Hepatocyte (in vitro differentiated cells): ENCODE results near the gene CDC14B. TPM values are rescaled to one million over a fixed set of nuclear protein-coding genes. Genes with fewer than 3 reads are reported as not detected.

Source experiments
- DNase-seq: peaks from one replicate; pipeline ENCODE4 v3.0.0-alpha.2; 2016; ENCODE audit warnings: low spot score
- H2AFZ ChIP-seq: fragments of 200-600 bp; sonication (generic); 2 replicates; pipeline ENCODE4 v1.6.0; 2016; ENCODE audit warnings: antibody characterized with exemption, mild to moderate bottlenecking
- H3K27ac ChIP-seq: fragments of 200-600 bp; sonication (generic); 2 replicates; pipeline ENCODE4 v1.5.1; 2016; ENCODE audit warnings: mild to moderate bottlenecking
- H3K27me3 ChIP-seq: fragments of 200-600 bp; sonication (generic); 2 replicates; pipeline ENCODE4 v1.6.1; 2016
- H3K36me3 ChIP-seq: fragments of 200-600 bp; sonication (generic); replicated peaks from 2 replicates; pipeline ENCODE4 v1.5.1; 2016; ENCODE audit warnings: low read depth; ENCODE audit not compliant: insufficient read depth
- H3K4me1 ChIP-seq: fragments of 200-600 bp; sonication (generic); 2 replicates; pipeline ENCODE4 v1.5.1; 2016; ENCODE audit warnings: mild to moderate bottlenecking, moderate library complexity; ENCODE audit not compliant: insufficient read depth
- H3K4me2 ChIP-seq: fragments of 200-600 bp; sonication (generic); 2 replicates; pipeline ENCODE4 v1.6.0; 2016
- H3K4me3 ChIP-seq: fragments of 200-600 bp; sonication (generic); 2 replicates; pipeline ENCODE4 v1.5.1; 2016; ENCODE audit warnings: mild to moderate bottlenecking
- H3K79me2 ChIP-seq: fragments of 200-600 bp; sonication (generic); 2 replicates; pipeline ENCODE4 v1.6.0; 2017; ENCODE audit warnings: mild to moderate bottlenecking
- H3K9me2 ChIP-seq: fragments of 200-600 bp; sonication (generic); replicated peaks from 2 replicates; pipeline ENCODE4 v1.6.0; 2017; ENCODE audit warnings: mild to moderate bottlenecking; ENCODE audit not compliant: insufficient read depth
- H3K9me3 ChIP-seq: fragments of 200-600 bp; sonication (generic); 2 replicates; pipeline ENCODE4 v1.5.1; 2016; ENCODE audit warnings: low read depth, mild to moderate bottlenecking
- H4K20me1 ChIP-seq: fragments of 200-600 bp; sonication (generic); 2 replicates; pipeline ENCODE4 v1.6.0; 2016; ENCODE audit warnings: mild to moderate bottlenecking; ENCODE audit not compliant: insufficient read depth, poor library complexity, severe bottlenecking
- CTCF ChIP-seq: fragments of 200-600 bp; sonication (generic); IDR thresholded peaks from 2 replicates; pipeline ENCODE4 v1.5.1; 2016; ENCODE audit warnings: antibody characterized with exemption, mild to moderate bottlenecking; ENCODE audit not compliant: poor library complexity
- EZH2 ChIP-seq: fragments of 200-600 bp; sonication (generic); IDR thresholded peaks from 2 replicates; pipeline ENCODE4 v1.6.1; 2016; ENCODE audit warnings: antibody characterized with exemption, mild to moderate bottlenecking, borderline replicate concordance
- EZH2phosphoT487 ChIP-seq: fragments of 200-600 bp; sonication (generic); IDR thresholded peaks from one replicate; pipeline ENCODE4 v1.6.1; 2018; ENCODE audit warnings: antibody characterized with exemption, mild to moderate bottlenecking, low read depth, moderate library complexity; ENCODE audit not compliant: unreplicated experiment, severe bottlenecking
- WGBS: methylation state at CpG from one replicate; pipeline ENCODE4 v1.1.6; 2016; ENCODE audit warnings: low lambda C conversion rate; ENCODE audit errors: missing lambda C conversion rate; 5-methylcytosine and 5-hydroxymethylcytosine counted together
- polyA plus RNA-seq: library from polyadenylated mRNA; unstranded; fragments of >200 nt; fragmentation: Nextera tagmentation; extraction: Ambion mirVana; gene quantifications from 2 replicates; pipeline ENCODE4 v1.2.1, GENCODE V29; 2016
- total RNA-seq: library from RNA; depleted of rRNA; stranded (reverse); fragments of >200 nt; gene quantifications from 2 replicates; pipeline ENCODE4 v1.2.3, GENCODE V29; 2014

CDC14B gene
- total and polyA plus RNA-seq, 2 experiments from 2014 or later: 15.1 to 33.4 TPM

GRCh38 chr9:96611302-96611701 lies 8.3 kb downstream of the CDC14B start:
- Histone ChIP-seq H3K4me1 (peaks cover 8% of the 10 kb centered on the region), H3K9me3 (no peaks in the 10 kb centered on the region), H3K4me3 (no peak overlapping the region), H3K9me2 (no peaks in the 10 kb centered on the region), H3K36me3 (no peaks in the 10 kb centered on the region), H3K27me3 (no peaks in the 10 kb centered on the region), H3K4me2 (no peak overlapping the region), H3K27ac (peak overlapping the region; percentile 69), H2AFZ (no peak overlapping the region), H3K79me2 (peaks cover 75% of the 10 kb centered on the region), H4K20me1 (no peaks in the 10 kb centered on the region)
- 96% methylated on average over 3 of the region's 3 CpGs for WGBS
- TF ChIP-seq CTCF (no peak), EZH2phosphoT487 (no peak), EZH2 (no peak)
- no peak for DNase-seq

- Histone ChIP-seq H3K27me3 (no peaks in the 10 kb centered on the region), H3K36me3 (no peaks in the 10 kb centered on the region), H3K27ac (no peak overlapping the region), H3K4me1 (peaks cover 8% of the 10 kb centered on the region), H3K9me3 (no peaks in the 10 kb centered on the region), H3K4me2 (no peak overlapping the region), H3K79me2 (peaks cover 71% of the 10 kb centered on the region), H3K9me2 (no peaks in the 10 kb centered on the region), H3K4me3 (no peak overlapping the region), H4K20me1 (no peaks in the 10 kb centered on the region), H2AFZ (no peak overlapping the region)
- TF ChIP-seq EZH2phosphoT487: no peak
- no peak for TF ChIP-seq CTCF
- no peak for TF ChIP-seq EZH2
- DNase-seq: no peak
These were observed 9.9 kb downstream of the CDC14B start for GRCh38 chr9:96609732-96610131.

GRCh38 chr9:96607971-96608370 lies 11.7 kb downstream of the CDC14B start:
- Histone ChIP-seq H3K27ac (no peak overlapping the region), H3K36me3 (no peaks in the 10 kb centered on the region), H3K9me2 (no peaks in the 10 kb centered on the region), H3K9me3 (no peaks in the 10 kb centered on the region), H3K79me2 (peaks cover 62% of the 10 kb centered on the region), H3K4me3 (no peak overlapping the region), H4K20me1 (no peaks in the 10 kb centered on the region), H3K27me3 (no peaks in the 10 kb centered on the region), H3K4me2 (no peak overlapping the region), H2AFZ (no peak overlapping the region), H3K4me1 (peaks cover 8% of the 10 kb centered on the region)
- DNase-seq: no peak
- TF ChIP-seq CTCF: no peak
- no peak for TF ChIP-seq EZH2phosphoT487
- TF ChIP-seq EZH2: no peak
- WGBS: 65% methylated on average over 3 of the region's 3 CpGs

- no peak overlapping the region for H3K4me3 ChIP-seq
- TF ChIP-seq CTCF (no peak), EZH2 (no peak), EZH2phosphoT487 (no peak)
- WGBS: 92% methylated on average over 3 of the region's 3 CpGs
- H3K4me1 ChIP-seq: no peaks in the 10 kb centered on the region
- no peak overlapping the region for H2AFZ ChIP-seq
- no peaks in the 10 kb centered on the region for H4K20me1 ChIP-seq
- H3K9me2 ChIP-seq: no peaks in the 10 kb centered on the region
- peaks cover 60% of the 10 kb centered on the region for H3K79me2 ChIP-seq
- H3K27ac ChIP-seq: no peak overlapping the region
- no peaks in the 10 kb centered on the region for H3K36me3 ChIP-seq
- H3K27me3 ChIP-seq: no peaks in the 10 kb centered on the region
- H3K4me2 ChIP-seq: no peak overlapping the region
- DNase-seq: no peak
- H3K9me3 ChIP-seq: no peaks in the 10 kb centered on the region
These were observed 14.3 kb downstream of the CDC14B start for GRCh38 chr9:96605328-96605727.
